Activated CD8-positive, alpha-beta memory T cell treated with anti-CD3 and anti-CD28 coated beads for 48 hours (primary cell): ENCODE measurements around the gene PARVA.

Experiments used
- DNase-seq, 3 experiments: peaks; one replicate each; pipeline ENCODE4 v3.0.0-alpha.2; 2020; ENCODE audit warnings: low read depth in 2 of 3, low spot score in 2 of 3

Gene PARVA

DNA sequence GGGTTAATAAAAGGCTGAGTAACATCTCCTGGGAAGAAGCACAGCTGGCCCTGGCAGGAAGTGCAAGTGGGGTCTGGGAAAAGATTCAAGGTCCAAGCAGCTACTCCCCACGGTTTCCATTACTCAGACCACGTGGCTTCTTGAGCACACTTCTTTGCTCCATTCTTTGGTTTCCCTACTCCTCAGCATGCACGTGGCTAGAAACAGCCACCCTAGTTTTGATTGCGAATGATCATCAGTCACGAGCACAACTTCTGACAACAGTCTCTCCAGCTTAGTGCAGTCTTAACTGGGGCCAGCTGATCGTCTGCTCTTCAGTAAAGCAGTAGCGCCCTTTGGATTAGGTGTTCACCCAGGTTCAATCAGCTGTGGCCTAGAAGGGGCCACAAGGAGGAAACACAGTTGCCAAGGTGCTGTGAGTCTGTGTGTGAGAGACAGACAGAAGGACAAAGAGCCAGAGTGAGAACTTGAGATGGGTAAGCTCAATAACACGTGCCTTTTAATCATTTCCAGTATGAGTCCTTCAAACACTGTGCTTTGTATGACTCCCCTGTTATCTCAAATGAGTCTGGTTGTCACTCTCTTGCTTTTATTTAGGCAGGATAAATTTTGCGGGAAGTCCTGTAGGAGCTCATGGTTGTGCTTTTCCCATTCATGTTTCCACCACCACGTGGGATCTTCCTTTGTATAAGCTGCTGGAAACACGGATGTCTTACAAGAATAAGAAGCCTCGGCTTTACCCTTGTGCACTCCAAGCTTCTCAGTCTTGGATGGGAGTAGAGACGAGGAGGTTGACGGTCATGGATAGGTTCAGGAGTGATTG, 901 bp upstream of the PARVA start:
- DNase-seq = no peak

DNA sequence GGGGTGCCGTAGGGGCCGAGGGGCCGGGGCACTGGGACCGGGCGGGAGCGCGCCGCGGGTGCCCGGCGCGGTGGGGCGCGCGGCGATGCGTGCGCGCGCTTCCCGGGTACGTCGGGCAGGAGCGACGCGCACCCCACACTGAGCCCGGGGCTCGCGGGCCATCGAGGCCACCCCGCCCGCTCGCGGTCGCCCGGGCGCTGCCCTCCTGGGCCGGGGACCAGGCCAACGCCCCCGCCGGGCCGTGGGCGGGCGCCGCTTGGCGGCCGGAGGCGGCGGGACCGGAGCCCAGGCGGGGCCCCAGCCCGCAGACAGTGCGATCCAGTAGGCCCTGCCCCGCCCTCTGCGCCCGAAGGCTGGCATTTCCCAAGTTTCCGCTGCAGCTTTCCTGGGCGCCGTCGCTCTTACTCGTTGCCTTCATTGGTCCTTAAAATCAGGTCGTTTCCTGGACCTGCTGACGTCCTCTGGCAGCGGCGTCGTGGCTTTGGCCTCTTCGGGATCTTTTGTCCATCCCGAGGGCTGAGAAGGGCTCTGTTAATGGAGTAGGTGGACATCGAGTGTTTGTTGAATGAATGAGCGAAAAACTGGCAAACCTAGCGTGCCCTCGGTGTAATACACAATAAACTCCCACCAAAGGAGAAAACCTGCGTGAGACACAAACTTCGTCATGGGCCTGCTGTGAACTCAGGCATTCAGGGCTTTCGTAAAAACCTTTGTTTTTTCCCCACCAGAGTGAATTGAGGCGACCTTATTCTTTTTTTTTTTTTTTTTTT, 638 bp downstream of the PARVA start:
- no peak for DNase-seq

DNA sequence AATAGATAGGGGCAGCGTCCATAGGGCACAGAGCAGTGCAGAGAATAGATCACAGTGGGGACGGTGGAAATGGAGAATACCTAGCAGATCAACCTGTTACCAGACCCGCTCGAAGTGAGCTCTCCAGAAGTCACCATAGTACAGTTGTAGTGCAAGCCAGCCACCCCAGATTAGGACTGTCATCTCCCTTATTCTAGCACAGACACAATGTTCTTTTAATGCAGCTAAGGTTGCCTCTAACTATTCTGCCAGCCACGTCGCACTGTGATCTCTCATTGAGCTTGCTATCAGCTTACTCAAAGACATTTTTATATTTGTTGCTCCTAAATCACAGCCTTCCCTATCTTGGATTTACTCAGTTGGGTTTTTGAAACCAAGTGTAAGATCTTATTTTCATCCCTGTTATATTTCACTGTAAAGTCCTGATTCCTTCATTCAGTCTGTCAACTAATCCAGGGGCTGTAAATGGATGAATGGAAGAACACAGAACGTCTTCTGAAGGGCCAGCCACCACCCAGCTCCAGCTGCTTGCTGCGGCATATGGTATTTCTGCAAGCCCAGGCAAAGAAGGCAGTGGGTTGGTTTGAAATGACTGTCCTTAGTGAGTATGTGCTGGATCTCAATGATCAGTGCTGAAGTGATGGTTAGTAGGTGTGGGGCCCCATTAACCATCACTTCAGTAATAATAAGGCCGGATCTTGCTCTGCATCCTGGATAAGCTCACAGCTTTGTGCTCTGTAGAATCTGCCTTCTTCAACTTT, 3.4 kb downstream of the PARVA start:
- no peak for DNase-seq

DNA sequence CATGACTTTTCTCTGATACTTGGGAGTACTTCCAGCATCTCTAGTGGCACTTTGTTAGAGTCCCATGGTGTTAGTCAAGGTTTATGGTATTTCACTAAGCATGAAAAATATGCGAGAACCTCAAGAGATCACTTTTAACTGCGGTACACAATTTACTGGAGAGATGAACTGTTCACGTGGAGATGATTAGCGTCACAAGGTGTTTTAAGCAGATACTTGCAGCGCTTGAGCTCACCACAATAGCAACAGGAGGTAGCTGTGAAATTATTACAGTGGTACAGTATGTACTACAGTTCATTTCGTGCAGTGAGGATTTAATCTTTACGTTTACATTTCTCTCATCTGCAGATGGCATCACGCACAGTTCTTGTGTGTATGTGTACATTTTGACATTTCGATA, 4.5 kb downstream of the PARVA start:
- no peak for DNase-seq

DNA sequence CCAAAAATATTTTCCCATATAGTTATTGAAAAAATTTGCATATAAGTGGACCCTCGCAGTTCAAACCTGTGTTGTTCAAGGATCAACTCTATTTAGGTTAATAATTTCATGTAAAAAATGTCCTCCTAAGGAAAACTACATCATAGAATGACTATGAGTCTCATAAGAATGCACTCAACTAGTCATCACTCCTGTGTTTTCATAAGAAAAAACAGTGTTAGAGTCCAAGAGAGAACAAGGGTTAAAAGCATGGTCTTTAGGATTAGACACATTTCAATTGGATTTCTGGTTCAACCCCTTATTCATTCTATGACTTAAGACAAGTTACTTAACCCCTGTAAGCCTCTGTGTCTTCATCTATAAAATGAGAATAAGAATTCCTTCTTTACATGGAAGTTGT, 5.1 kb downstream of the PARVA start:
- no peak for DNase-seq

DNA sequence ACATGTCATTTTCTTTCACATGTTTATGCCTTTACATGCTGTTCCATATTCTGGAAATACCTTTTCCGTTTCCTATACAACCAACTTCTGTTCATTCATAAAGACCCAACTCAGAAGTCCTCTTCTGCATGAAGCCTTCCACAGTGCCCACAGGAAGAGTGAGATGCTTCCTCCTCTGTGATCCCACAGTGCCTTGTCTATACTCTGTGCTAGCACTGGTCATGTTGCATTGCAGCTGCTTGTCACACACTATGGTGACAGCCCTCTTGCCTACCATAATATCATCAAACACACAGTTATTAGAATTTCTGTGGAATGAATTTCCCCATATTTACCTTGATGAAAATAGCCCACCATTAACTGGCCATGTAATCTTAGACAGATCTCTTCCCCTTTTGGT, 8.9 kb downstream of the PARVA start:
- DNase-seq = no peak

DNA sequence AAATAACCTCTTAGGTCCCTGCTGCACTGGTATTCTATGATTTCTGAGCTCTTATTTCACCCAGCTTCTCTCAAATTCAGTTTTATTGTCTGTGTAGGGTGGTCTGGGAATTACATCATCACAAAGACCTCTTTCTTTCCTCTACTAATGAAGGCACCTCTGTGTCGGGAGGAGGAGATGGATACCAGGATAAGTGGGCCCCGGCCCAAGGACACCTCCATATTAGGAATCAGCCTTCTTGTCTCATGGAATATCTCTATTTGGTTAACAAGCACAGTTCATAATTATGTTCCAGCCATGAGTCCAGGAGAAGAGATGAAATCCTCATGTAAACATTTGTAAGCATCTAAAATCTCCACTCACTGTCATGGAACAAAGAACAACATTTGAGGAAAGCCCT, 9.4 kb downstream of the PARVA start:
- no peak for DNase-seq

DNA sequence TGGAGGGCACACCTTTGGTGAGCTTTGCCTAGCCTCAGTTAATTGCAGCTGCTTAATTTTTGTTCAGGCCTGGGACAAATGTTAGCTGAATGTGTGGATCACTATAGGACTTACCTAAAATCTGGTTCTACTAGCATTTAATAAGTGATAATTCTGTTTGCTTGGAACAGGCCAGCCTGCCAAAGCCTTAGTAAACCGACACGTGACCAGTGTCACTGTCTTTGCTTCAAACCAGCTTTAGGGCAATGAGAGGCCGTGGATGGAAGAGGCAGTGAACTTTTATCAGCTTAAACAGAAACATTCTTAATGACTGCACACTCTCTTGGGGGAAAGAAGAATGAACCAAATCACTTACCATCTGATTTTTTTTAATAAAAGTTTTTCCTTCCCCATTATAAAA, 10.8 kb downstream of the PARVA start:
- no peak for DNase-seq

DNA sequence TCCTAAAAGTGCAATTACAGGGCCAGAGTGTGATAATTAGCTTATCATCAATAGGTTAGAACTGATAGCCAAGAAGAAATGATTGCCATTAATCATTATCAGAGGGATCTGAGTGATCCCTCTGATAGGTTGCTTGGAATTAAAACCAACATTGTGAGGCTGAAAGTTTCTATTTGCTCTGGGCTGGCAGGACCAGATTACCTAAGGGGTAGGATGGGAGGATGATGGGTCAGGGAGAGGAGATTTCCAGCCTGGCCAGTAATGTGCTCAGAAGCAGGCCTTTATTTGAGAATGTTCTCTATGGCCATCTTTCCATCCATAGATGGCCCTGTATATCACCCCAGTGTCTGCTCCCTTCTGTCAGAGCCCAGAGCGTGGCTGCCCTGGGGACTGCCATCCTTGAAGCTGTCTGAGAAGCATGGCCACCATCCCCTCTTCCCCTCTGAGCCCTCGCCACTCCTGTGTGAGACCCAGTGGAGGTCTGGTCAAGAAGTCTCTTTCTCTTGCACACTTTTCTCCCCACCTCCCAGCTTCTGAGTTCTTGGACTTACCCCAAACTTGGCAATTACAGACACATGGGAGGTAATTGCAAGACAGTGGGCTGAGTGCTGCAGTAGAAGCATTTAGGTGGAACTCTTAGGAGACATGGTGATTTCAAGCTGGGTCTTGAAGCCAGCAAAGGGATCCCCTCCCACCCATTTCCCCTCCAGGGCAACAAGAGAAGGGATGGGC, 11.7 kb downstream of the PARVA start:
- no peak for DNase-seq

DNA sequence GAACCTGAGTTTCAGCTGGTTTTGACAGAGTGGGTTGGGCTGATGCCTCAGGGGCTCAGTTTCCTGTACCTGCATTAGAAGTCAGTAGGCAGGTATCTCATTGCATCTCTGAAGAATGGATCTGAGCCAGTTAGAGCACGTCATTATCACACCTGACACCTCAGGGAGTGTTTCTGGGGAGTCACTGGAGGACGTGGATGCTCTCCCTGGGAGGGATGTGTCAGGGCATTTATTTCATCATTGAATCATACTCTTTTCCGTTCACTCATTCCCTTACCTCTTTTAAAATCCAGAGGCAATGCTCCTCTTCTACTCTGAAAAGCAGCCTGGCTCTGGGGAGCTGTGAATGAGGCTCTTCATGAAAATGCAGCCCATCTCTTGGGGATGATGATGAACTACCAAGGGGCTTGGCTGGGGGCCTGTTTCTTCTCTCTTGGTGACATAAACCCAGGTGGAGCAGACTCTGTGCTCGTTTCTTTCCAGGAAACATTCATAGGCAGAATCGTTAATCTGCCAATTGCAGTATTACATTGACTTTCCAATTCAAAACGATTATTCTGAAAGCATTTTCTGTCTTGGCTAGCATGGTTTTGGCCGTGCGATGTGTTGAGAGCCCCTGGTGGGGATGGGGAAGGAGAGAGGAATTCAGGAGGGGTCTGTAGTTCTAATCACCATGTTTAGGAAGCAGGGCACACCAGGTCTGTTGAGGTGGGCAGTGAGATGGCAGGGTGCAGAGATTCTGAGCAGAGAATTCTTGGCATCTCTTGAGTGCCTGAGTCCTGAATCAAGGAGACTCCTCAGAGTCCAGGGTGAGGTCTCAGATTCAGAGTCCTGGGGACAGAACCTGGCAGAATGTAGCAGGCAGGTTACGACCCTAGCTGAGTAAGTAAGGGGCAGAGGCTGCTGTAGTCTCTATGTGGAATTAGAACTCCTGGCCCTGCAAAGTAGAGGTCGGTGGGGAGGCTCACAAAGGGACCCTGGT, 12.6 kb downstream of the PARVA start:
- no peak for DNase-seq

DNA sequence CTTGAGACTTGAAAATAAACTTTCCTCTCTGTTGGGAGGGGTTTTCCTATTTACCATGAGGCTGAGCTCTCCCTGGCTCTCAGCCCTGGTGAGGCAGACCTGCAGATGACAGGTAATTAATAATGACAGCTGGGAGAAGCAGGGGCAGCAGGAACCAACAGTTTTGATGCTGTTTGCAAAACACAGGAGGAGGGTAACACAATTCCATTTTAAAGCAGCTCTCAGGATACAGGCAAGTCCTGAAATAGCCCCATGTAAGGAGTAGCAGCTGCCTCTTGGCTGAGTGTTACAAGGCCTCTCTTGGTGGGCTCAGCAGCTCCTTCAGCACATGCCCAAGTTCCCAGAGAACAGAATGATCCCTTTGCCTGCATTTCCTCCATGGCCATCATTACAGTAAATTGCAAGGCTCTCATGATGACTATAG, 13.3 kb downstream of the PARVA start:
- DNase-seq = no peak

DNA sequence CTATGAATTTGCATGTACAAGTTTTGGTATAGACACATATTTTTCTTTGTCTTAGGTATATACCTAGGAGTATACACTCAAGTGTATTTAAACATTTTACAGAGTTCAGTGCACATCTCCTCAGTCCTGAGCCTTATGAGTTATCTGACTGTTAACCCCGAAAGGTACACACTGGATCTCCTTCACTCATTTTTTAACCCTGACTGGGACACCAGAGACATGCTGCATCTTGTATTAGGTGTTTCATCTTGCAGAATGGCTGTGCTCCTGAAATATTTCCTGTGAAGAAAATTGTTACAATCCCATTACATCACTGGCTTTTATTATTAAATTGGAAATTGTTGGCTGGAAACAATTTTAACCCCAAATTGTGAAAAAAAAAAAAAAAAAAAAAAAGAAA, 15.3 kb downstream of the PARVA start:
- no peak for DNase-seq

DNA sequence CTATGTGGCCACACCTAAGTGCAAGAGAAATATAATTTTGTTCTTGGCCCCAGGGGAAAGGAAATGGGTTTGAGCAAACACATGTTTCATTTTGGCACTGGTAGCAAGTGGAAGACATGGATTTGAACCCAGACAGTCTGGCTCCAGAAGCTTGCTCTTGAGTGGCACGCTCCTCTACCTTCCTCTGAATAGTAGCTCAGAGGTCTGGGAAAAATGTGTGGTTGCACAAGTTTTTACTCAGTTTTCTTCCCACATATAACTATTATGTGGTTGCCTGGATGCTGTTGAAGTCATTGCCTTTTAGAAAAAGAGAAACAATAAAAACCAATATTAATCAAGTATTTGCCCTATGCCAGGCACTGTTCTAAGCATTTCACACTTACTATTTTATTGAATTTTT, 16.3 kb downstream of the PARVA start:
- no peak for DNase-seq

DNA sequence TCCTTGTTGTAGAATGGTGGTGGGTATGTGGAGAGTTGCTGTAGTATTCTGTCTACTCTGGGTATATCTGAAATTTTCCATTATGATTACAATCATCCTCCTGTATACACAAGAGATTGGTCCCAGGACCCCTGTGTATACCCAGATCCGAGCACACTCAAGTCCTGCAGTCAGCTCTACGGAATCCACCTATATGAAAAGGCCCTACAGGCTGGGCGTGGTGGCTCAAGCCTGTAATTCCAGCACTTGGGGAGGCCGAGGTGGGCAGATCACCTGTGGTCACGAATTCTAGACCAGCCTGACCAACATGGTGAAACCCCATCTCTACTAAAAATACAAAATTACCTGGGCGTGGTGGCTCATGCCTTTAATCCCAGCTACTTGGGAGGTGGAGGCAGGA, 17.2 kb downstream of the PARVA start:
- no peak for DNase-seq

DNA sequence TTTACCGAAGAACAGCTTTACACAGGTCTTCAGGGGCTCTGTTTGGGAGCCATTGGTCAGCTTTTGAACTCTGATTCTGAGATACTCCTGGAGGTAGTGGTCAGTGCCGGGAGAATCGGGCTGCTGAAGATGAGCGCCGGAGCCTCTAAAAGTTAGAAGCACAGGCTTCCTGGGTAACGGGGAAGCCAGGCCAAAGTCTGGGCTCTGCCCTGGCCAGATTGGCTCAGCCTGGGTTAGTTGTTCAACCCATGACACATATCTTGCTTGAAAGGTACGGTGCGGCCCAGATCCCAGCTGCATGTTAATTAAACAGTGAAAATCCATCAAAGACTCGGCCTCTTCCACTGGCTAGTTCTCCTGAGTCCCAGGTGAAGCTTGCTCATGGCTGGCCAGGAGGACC, 18.0 kb downstream of the PARVA start:
- no peak for DNase-seq

DNA sequence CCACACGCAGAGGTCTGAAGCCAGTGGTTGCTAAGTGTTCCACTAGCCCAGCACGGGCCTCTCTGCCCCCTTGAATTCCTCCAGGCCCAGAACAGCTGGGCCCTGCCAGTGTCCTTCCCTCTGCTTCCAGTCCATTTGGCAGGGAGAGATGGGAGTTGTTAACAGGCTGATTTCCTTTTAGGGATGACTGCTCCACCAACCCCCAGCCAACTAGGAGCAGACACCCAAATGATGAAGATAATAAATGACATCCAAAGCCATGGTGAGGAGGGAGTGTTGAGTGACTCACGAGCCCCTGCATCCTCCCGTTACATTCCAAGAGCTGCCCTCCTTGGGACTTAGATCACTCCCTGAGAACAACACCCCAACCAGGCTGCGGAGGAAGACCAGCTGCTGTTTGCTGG, 20.6 kb downstream of the PARVA start:
- DNase-seq = no peak

DNA sequence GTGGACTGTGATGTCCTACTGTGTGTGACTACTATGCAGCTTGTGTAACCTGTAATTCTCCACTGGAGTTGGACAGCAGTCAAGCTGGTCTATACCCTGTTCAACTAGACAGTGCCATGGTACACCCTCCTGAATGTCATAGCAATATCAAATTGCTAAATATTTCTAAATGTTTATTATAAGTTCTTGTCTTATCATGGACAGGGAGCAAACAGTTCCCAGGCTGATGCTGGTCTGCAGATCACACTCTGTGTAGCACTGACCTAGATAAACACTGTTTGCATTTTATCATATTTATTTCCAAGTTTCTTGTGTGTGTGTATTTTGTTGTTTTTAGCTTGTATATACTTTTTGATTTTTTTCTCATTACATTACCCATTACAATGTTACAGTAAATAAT, 22.0 kb downstream of the PARVA start:
- no peak for DNase-seq

DNA sequence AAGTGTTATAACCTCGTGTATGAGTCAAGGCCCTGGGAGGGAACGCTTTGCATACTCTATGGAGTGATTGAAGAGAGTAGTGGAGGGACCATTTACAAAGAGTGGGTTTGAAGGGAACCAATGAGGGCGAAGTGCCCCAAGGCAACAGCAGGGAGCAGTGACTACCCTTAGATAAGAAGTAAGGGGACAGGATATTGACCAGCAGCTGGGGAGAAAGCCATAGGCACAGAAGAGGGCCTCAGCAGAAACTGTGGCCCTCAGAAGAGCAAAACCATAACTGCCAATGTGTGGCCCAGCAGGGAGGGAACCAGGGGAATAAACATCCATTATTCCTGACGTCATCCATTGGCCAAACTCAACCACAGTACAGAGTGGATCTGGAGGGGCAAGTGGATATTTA, 24.7 kb downstream of the PARVA start:
- no peak for DNase-seq

DNA sequence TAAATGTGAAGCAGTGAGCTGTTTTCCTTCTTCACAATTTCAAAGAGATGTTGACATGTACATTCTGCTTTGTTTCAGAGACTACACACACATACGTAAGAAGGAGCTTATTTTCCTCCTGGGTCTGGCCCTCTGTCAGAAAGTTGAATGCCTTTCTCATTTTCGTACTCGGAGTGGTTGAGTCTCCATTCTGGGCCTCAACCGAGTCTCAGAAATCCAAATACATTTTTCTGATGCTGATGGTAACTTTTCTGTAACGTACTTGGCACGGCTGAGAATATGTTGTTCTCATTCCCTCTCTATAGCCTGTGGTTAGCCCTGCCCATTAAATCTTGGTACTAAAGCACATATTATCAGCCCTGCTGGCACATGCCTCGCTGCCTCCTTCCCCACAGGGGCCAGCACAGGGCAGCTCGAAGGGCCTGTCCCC, 25.3 kb downstream of the PARVA start:
- no peak for DNase-seq
